ENCODE measurements around the gene SPACA6.

The SPACA6 gene

GRCh38 chr19:51754770-51755169, 61.6 kb downstream of the SPACA6 start:
- Histone ChIP-seq H3K9me3 (ENCODE audit: control insufficient read depth in 2 of 2, low read length in 2 of 2) (peaks cover 0 to 11% of the 10 kb centered on the region in 2 donors), H3K27ac (ENCODE audit: low read length) (no peak overlapping the region), H3K36me3 (ENCODE audit: control insufficient read depth in 2 of 2, insufficient read depth in 2 of 2, low read length in 2 of 2) (no peaks in the 10 kb centered on the region), H3K27me3 (ENCODE audit: control insufficient read depth in 1 of 2, insufficient read depth in 2 of 2, low read length in 2 of 2) (peaks cover 0 to 5% of the 10 kb centered on the region in 2 donors), H3K4me1 (ENCODE audit: control insufficient read depth, insufficient read depth, low read length) (no peaks in the 10 kb centered on the region), H3K9ac (ENCODE audit: low read length in 2 of 2) (no peak overlapping the region), H3K4me3 (ENCODE audit: low read length in 2 of 2) (no peak overlapping the region)
